ENCODE measurements around the gene CCDC24. TPM values are rescaled to one million over a fixed set of nuclear protein-coding genes. Genes with fewer than 3 reads are reported as not detected.

CCDC24 gene
- total RNA-seq, 4 donors from 2014 or later, result 12.4 to 18.2 (median 15.7) TPM

DNA sequence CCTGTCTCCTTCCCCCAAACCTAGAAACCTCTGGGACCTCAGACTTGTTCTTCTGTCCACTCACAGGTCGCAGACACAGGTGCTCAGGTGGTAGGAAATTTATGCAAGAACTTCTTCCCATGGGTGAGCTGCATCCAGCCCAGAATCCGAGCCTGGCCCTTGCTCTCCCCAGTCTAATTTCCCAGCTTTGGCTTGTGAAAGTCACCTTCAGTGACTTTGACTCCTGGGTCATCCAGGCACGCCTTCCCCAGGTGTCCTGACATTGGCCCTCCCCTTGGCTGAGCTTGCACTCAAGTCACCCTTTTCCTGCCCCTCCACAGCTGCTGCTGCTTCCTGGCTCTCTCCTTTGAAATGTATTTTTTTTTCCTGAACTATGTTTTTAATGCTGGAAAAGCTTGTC, 38.0 kb upstream of the CCDC24 start:
- H3K27ac ChIP-seq, result no peak overlapping the region
- TF ChIP-seq, protein P1, sequence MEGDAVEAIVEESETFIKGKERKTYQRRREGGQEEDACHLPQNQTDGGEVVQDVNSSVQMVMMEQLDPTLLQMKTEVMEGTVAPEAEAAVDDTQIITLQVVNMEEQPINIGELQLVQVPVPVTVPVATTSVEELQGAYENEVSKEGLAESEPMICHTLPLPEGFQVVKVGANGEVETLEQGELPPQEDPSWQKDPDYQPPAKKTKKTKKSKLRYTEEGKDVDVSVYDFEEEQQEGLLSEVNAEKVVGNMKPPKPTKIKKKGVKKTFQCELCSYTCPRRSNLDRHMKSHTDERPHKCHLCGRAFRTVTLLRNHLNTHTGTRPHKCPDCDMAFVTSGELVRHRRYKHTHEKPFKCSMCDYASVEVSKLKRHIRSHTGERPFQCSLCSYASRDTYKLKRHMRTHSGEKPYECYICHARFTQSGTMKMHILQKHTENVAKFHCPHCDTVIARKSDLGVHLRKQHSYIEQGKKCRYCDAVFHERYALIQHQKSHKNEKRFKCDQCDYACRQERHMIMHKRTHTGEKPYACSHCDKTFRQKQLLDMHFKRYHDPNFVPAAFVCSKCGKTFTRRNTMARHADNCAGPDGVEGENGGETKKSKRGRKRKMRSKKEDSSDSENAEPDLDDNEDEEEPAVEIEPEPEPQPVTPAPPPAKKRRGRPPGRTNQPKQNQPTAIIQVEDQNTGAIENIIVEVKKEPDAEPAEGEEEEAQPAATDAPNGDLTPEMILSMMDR (IDR thresholded peaks at IDR 0.05), result no peak
- TF ChIP-seq POLR2A (IDR thresholded peaks at IDR 0.05), result no peak
- peaks cover 0 to 37% (median 0%) of the 10 kb centered on the region in 3 donors for H3K36me3 ChIP-seq
- H3K4me1 ChIP-seq, result peaks cover 0 to 6% (median 0%) of the 10 kb centered on the region in 4 donors
- no peak overlapping the region for H3K4me3 ChIP-seq
- no peaks in the 10 kb centered on the region for H3K27me3 ChIP-seq
- DNase-seq, result no peak
- no peaks in the 10 kb centered on the region for H3K9me3 ChIP-seq

DNA sequence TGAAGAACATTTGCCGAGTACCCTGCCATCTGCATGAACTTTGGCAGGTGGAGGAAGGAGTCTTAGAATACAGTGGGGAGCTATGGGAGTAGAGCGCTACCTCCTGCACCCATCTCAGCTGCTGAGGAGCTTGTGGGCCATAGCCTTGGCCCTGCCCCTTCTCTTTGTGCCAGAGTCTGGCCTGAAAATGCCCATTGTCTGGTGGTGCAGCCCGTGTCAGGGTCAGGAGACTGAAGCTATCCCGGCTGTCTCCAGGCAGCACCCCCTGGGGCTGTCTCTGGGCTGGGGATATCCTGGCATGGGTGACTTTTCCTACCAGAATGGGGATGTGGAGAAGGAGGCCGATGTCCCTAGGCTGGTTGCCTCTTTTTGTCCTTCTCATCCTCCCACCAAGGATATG, 37.4 kb upstream of the CCDC24 start:
- Histone ChIP-seq H3K4me1 (no peaks in the 10 kb centered on the region), H3K27ac (no peak overlapping the region), H3K4me3 (no peak overlapping the region), H3K9me3 (no peaks in the 10 kb centered on the region), H3K27me3 (no peaks in the 10 kb centered on the region), H3K36me3 (peaks cover 0 to 44% (median 0%) of the 10 kb centered on the region in 3 donors)
- DNase-seq, result no peak
- TF ChIP-seq, protein P1 (IDR thresholded peaks at IDR 0.05), result no peak
- TF ChIP-seq POLR2A (IDR thresholded peaks at IDR 0.05), result no peak

DNA sequence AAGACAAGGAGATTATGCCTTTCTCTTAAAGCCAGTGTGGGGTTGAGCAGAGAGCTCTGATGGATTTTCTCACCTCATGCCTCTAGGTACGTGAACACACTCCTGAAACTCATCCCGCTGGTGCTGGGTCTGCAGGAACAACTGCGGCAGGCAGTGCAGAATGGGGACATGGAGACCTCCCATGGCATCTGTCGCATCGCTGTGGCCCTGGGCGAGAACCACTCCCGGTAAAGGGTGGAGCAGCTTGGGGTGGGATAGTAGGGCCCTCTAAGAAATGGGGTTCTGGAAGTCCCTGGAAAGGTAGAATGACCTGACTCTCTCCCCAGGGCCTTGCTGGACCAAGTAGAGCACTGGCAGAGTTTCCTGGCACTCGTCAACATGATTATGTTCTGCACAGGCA, 35.2 kb upstream of the CCDC24 start:
- Histone ChIP-seq H3K4me1 (no peaks in the 10 kb centered on the region), H3K27ac (no peak overlapping the region), H3K36me3 (peaks cover 0 to 45% (median 0%) of the 10 kb centered on the region in 3 donors)

DNA sequence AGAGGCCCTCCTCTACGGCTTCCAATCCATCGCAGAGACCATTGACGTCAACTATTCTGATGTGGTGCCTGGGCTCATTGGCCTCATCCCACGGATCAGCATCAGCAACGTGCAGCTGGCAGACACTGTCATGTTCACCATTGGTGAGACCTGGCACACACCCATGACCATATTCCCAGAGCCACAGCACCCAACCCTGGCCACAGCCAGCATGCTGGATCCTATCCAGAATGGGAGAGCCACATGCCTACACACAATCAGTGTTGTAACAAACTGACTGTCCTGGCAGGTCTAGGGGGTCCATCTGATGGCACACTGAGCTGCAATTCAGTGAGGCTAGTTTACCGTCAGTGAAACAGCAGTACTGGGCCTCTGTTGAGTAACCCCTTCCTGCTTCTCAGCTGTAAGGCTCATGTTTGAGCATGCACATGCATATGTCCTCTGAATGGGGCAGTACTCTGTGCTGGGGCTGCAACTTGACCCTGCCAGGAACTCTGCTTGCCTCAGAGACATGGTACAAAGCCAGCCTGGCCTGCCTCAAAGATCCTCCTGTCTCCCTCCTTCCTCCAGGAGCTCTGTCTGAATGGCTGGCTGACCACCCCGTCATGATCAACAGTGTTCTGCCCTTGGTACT, 33.9 kb upstream of the CCDC24 start:
- no peaks in the 10 kb centered on the region for H3K9me3 ChIP-seq
- TF ChIP-seq, protein P1 (IDR thresholded peaks at IDR 0.05), result no peak
- TF ChIP-seq POLR2A (IDR thresholded peaks at IDR 0.05), result no peak
- peaks cover 0 to 57% (median 0%) of the 10 kb centered on the region in 3 donors for H3K36me3 ChIP-seq
- H3K27me3 ChIP-seq, result no peaks in the 10 kb centered on the region
- no peaks in the 10 kb centered on the region for H3K4me1 ChIP-seq
- H3K27ac ChIP-seq, result no peak overlapping the region
- no peak overlapping the region for H3K4me3 ChIP-seq
- DNase-seq, result no peak

More for the DNA sequence above, 35.2 kb upstream of the CCDC24 start:
- no peak for TF ChIP-seq POLR2A (IDR thresholded peaks at IDR 0.05)
- TF ChIP-seq, protein P1 (IDR thresholded peaks at IDR 0.05), result no peak
- no peak overlapping the region for H3K4me3 ChIP-seq
- no peak for DNase-seq
- no peaks in the 10 kb centered on the region for H3K9me3 ChIP-seq
- no peaks in the 10 kb centered on the region for H3K27me3 ChIP-seq

DNA sequence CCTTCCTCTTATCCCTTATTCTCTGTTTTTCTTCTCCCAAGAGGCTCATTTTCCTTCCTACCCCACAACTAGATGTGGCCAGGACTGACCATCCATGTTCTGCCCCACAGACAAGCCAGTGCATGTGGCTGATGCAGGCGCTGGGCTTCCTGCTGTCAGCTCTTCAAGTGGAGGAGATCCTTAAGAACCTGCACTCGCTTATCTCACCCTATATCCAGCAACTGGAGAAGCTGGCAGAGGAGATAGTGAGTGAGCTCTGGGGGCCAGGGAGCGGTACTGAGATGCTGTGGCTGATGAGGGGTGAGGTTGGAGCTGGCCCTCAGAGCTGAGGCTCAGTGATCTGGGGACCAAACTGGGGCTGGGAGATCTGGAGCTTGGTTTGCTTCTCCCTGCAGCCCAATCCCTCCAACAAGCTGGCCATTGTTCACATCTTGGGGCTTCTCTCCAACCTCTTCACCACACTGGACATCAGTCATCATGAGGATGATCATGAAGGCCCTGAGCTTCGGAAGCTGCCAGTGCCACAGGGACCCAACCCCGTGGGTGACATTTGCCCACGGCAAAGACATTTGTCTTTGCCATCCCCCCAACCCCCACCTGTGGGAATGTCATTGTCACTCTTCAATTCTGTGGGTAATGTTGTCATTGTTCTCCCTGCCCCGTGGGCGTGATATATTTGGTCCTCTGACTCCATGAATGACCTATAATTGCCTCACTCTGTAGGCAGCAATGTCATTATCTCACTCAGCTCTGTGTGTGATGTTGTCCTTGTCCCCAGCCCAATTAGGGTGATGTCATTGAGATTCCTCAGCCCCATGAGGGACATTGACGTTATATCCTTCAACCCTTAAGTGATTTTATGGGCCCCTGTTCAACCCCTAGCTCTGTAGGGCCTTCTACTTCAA, 32.8 kb upstream of the CCDC24 start:
- peaks cover 0 to 64% (median 0%) of the 10 kb centered on the region in 3 donors for H3K36me3 ChIP-seq
- no peaks in the 10 kb centered on the region for H3K4me1 ChIP-seq
- no peak overlapping the region for H3K4me3 ChIP-seq
- no peaks in the 10 kb centered on the region for H3K9me3 ChIP-seq
- TF ChIP-seq, protein P1 (IDR thresholded peaks at IDR 0.05), result no peak
- no peak for DNase-seq
- no peak overlapping the region for H3K27ac ChIP-seq
- H3K27me3 ChIP-seq, result no peaks in the 10 kb centered on the region

Data from Peyer's patch (tissue), 4 donors.